GM10266 (cell line): ENCODE data around the gene FANCB.
A peak's percentile ranks its signal among the peaks of the same experiment; 100 is the strongest.

Source experiments
- DNase-seq: peaks from one replicate; pipeline ENCODE4 v3.0.0; 2012; ENCODE audit errors: extremely low spot score
- CTCF ChIP-seq: IDR thresholded peaks from 2 replicates; pipeline ENCODE4 v1.5.1; 2012; ENCODE audit warnings: mild to moderate bottlenecking, low read depth; ENCODE audit not compliant: control insufficient read depth, insufficient read depth; ENCODE audit errors: missing control alignments

FANCB gene

GRCh38 chrX:14872851-14873675 is at the start of gene FANCB, which contains the start of gene MOSPD2:
Gene FANCB, minus strand, starts transcription at chrX:14873069. Its CDS starts 7,559 bp downstream, at chrX:14865510.
Gene MOSPD2, plus strand, starts transcription at chrX:14873421. Its CDS starts 108 bp downstream, at chrX:14873529.
- no peak for TF ChIP-seq CTCF
- DNase-seq = peak; percentile 87

DNA sequence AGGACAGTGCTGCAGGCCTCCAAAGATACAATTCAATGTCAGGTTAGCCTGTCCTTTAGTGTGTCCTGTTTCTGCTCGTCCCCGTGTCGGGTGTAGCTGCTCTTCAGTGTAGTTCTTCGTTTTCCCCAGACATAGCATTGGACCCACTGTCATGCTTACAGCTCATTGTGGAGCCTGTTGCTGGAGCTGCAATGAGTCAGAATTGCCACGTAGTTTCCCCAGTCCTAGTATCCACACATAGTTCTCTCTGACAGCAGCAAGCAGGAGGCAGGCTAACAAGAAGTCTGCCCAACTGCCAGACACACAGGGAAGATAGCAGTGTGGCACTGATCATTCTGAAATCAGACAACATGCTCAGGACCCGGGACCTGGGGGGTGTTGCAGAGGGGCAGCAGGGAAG is 49.6 kb upstream of the FANCB start:
- no peak for DNase-seq
- TF ChIP-seq CTCF = no peak

GRCh38 chrX:14920196-14920595 is 47.3 kb upstream of the FANCB start:
- no peak for TF ChIP-seq CTCF
- no peak for DNase-seq

DNA sequence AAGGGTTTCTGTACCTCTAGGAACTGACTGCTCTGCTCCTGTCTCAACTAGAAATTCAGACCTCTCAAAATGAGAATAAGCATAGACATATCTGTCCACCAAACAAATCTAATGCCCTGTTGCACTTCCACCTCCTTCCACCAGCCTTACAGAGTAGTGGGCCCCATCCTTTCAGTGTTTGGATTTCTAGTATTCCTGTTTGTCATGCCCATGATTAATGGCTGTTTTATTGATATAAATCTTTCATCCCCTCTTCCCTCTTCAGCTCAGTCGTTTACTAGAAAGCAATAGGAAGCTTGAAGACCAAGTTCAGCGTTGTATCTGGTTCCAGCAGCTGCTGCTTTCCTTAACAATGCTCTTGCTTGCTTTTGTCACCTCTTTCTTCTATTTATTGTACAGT is 46.5 kb upstream of the FANCB start:
- no peak for TF ChIP-seq CTCF
- no peak for DNase-seq

DNA sequence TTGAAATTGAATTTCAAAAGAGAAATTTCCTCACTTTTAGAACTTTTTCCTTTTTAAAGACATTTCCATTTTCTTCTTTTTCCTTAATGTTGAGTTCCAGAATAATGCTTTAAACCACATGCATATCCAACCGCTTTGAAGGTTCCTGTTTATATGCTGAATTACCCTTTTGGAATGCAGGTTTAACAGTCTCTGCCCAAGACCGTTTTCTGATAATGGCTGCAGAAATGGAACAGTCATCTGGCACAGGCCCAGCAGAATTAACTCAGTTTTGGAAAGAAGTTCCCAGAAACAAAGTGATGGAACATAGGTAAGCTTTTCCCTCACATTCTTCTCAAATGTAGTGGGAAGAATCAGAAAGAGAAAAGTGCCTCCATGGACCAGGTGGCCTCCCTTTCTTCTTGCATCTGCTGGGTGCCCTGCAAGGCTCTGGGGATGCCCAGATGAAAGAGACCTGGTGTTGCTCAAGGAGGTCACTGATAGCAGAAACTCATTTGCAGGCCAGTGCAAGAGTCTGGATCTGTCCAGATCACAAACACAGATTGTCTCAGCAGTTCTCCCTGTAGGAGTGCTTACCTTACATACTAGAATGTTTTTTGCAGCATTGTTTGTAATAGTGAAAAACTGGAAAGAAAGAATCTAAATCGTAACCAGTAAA is 43.3 kb upstream of the FANCB start:
- no peak for TF ChIP-seq CTCF

DNA sequence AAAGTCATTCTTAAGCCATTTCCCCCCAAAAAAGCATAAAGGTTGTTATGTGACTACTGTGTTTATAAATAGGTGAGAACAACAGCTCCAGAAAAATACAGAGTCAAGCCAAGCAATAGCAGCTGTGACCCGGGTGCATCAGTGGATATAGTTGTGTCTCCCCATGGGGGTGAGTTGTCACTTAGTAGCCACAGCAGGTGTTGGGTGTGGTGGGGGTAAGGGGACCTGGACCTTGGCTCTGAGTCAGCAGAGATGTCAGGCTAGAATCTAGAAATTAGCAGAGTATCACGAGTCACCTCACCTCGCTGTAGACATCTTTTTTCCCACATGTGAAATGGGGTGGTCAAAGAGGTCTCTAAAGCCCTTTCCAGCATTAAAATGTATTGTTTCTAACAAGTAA is 42.7 kb upstream of the FANCB start:
- no peak for DNase-seq
- no peak for TF ChIP-seq CTCF

More for the DNA sequence above, 43.3 kb upstream of the FANCB start:
- DNase-seq = no peak

- TF ChIP-seq CTCF = no peak
- DNase-seq = no peak
Measured at GRCh38 chrX:14913241-14913640, 40.4 kb upstream of the FANCB start.
